Activated naive CD8-positive, alpha-beta T cell (primary cell): ENCODE measurements around the gene CFAP74.

Source experiments
- H3K27ac Mint-ChIP-seq: one replicate; pipeline ENCODE4 v1.8.0; 2021; ENCODE audit warnings: mixed read lengths
- H3K27me3 Mint-ChIP-seq: one replicate; pipeline ENCODE4 v1.8.0; 2021; ENCODE audit warnings: mixed read lengths
- H3K36me3 Mint-ChIP-seq: one replicate; pipeline ENCODE4 v1.8.0; 2021; ENCODE audit warnings: mixed read lengths
- H3K4me1 Mint-ChIP-seq: one replicate; pipeline ENCODE4 v1.8.0; 2021; ENCODE audit warnings: low read depth, mixed read lengths
- H3K4me3 Mint-ChIP-seq: one replicate; pipeline ENCODE4 v1.8.0; 2021; ENCODE audit warnings: mild to moderate bottlenecking, mixed read lengths
- H3K9me3 Mint-ChIP-seq: one replicate; pipeline ENCODE4 v1.8.0; 2021; ENCODE audit warnings: low read depth, mixed read lengths

Gene CFAP74

GRCh38 chr1:2014741-2015735 lies 11.5 kb upstream of the CFAP74 start:
- H3K4me3 Mint-ChIP-seq = no peak overlapping the region
- no peaks in the 10 kb centered on the region for H3K36me3 Mint-ChIP-seq
- peaks cover 29% of the 10 kb centered on the region for H3K27me3 Mint-ChIP-seq
- H3K9me3 Mint-ChIP-seq = no peaks in the 10 kb centered on the region
- no peak overlapping the region for H3K27ac Mint-ChIP-seq
- H3K4me1 Mint-ChIP-seq = peaks cover 7% of the 10 kb centered on the region

GRCh38 chr1:2014181-2014580 lies 10.6 kb upstream of the CFAP74 start:
- Mint-ChIP-seq H3K36me3 (no peaks in the 10 kb centered on the region), H3K27ac (no peak overlapping the region), H3K9me3 (no peaks in the 10 kb centered on the region), H3K4me3 (no peak overlapping the region), H3K4me1 (peaks cover 7% of the 10 kb centered on the region), H3K27me3 (peaks cover 29% of the 10 kb centered on the region)

GRCh38 chr1:2009101-2010053 lies 5.8 kb upstream of the CFAP74 start:
- no peaks in the 10 kb centered on the region for H3K9me3 Mint-ChIP-seq
- no peaks in the 10 kb centered on the region for H3K4me1 Mint-ChIP-seq
- peaks cover 6% of the 10 kb centered on the region for H3K27me3 Mint-ChIP-seq
- no peaks in the 10 kb centered on the region for H3K36me3 Mint-ChIP-seq
- H3K4me3 Mint-ChIP-seq = no peak overlapping the region
- H3K27ac Mint-ChIP-seq = no peak overlapping the region

- no peak overlapping the region for H3K27ac Mint-ChIP-seq
- peaks cover 1% of the 10 kb centered on the region for H3K4me1 Mint-ChIP-seq
- no peak overlapping the region for H3K4me3 Mint-ChIP-seq
- no peaks in the 10 kb centered on the region for H3K9me3 Mint-ChIP-seq
- H3K36me3 Mint-ChIP-seq = no peaks in the 10 kb centered on the region
- H3K27me3 Mint-ChIP-seq = peaks cover 13% of the 10 kb centered on the region
These were observed 1.3 kb upstream of the CFAP74 start for GRCh38 chr1:2004856-2005255.

GRCh38 chr1:2001773-2002411 lies 1.7 kb downstream of the CFAP74 start:
- H3K27me3 Mint-ChIP-seq = peaks cover 19% of the 10 kb centered on the region
- H3K4me3 Mint-ChIP-seq = no peak overlapping the region
- no peaks in the 10 kb centered on the region for H3K36me3 Mint-ChIP-seq
- no peaks in the 10 kb centered on the region for H3K9me3 Mint-ChIP-seq
- peaks cover 1% of the 10 kb centered on the region for H3K4me1 Mint-ChIP-seq
- H3K27ac Mint-ChIP-seq = no peak overlapping the region

GRCh38 chr1:2000850-2001249 lies 2.7 kb downstream of the CFAP74 start:
- Mint-ChIP-seq H3K4me3 (no peak overlapping the region), H3K9me3 (no peaks in the 10 kb centered on the region), H3K27ac (no peak overlapping the region), H3K36me3 (no peaks in the 10 kb centered on the region), H3K27me3 (peaks cover 18% of the 10 kb centered on the region), H3K4me1 (peaks cover 6% of the 10 kb centered on the region)

GRCh38 chr1:2000432-2000831 lies 3.2 kb downstream of the CFAP74 start:
- H3K9me3 Mint-ChIP-seq = no peaks in the 10 kb centered on the region
- no peaks in the 10 kb centered on the region for H3K36me3 Mint-ChIP-seq
- peaks cover 6% of the 10 kb centered on the region for H3K4me1 Mint-ChIP-seq
- no peak overlapping the region for H3K4me3 Mint-ChIP-seq
- H3K27me3 Mint-ChIP-seq = peaks cover 18% of the 10 kb centered on the region
- H3K27ac Mint-ChIP-seq = no peak overlapping the region

GRCh38 chr1:1997576-1997975 lies 6.0 kb downstream of the CFAP74 start:
- Mint-ChIP-seq H3K9me3 (no peaks in the 10 kb centered on the region), H3K4me3 (no peak overlapping the region), H3K27ac (no peak overlapping the region), H3K4me1 (peaks cover 5% of the 10 kb centered on the region), H3K27me3 (peaks cover 13% of the 10 kb centered on the region), H3K36me3 (no peaks in the 10 kb centered on the region)

GRCh38 chr1:1996207-1996651 lies 7.4 kb downstream of the CFAP74 start:
- H3K4me1 Mint-ChIP-seq = peaks cover 5% of the 10 kb centered on the region
- H3K27me3 Mint-ChIP-seq = peaks cover 6% of the 10 kb centered on the region
- H3K36me3 Mint-ChIP-seq = no peaks in the 10 kb centered on the region
- H3K4me3 Mint-ChIP-seq = no peak overlapping the region
- no peak overlapping the region for H3K27ac Mint-ChIP-seq
- H3K9me3 Mint-ChIP-seq = no peaks in the 10 kb centered on the region

- Mint-ChIP-seq H3K27ac (no peak overlapping the region), H3K9me3 (no peaks in the 10 kb centered on the region), H3K4me1 (peaks cover 5% of the 10 kb centered on the region)
These were observed 9.1 kb downstream of the CFAP74 start for GRCh38 chr1:1994536-1994935.

GRCh38 chr1:1990222-1990621 lies 13.4 kb downstream of the CFAP74 start:
- Mint-ChIP-seq H3K36me3 (no peaks in the 10 kb centered on the region), H3K4me3 (no peak overlapping the region), H3K9me3 (no peaks in the 10 kb centered on the region), H3K4me1 (peaks cover 2% of the 10 kb centered on the region), H3K27me3 (no peaks in the 10 kb centered on the region), H3K27ac (no peak overlapping the region)

More at GRCh38 chr1:1994536-1994935, 9.1 kb downstream of the CFAP74 start:
- H3K36me3 Mint-ChIP-seq = no peaks in the 10 kb centered on the region
- no peak overlapping the region for H3K4me3 Mint-ChIP-seq
- peaks cover 6% of the 10 kb centered on the region for H3K27me3 Mint-ChIP-seq

GRCh38 chr1:1989789-1990188 lies 13.8 kb downstream of the CFAP74 start:
- H3K36me3 Mint-ChIP-seq = no peaks in the 10 kb centered on the region
- H3K4me1 Mint-ChIP-seq = peaks cover 2% of the 10 kb centered on the region
- H3K9me3 Mint-ChIP-seq = no peaks in the 10 kb centered on the region
- H3K27ac Mint-ChIP-seq = no peak overlapping the region
- no peak overlapping the region for H3K4me3 Mint-ChIP-seq
- H3K27me3 Mint-ChIP-seq = no peaks in the 10 kb centered on the region

- Mint-ChIP-seq H3K27ac (no peak overlapping the region), H3K27me3 (no peaks in the 10 kb centered on the region), H3K36me3 (no peaks in the 10 kb centered on the region), H3K4me3 (no peak overlapping the region), H3K4me1 (peaks cover 2% of the 10 kb centered on the region), H3K9me3 (no peaks in the 10 kb centered on the region)
These were observed 14.5 kb downstream of the CFAP74 start for GRCh38 chr1:1989102-1989542.

GRCh38 chr1:1988061-1988945 lies 15.3 kb downstream of the CFAP74 start:
- Mint-ChIP-seq H3K4me1 (peaks cover 2% of the 10 kb centered on the region), H3K36me3 (no peaks in the 10 kb centered on the region), H3K27ac (no peak overlapping the region), H3K4me3 (no peak overlapping the region), H3K9me3 (no peaks in the 10 kb centered on the region), H3K27me3 (no peaks in the 10 kb centered on the region)
